Esophagus muscularis mucosa (tissue), 4 donors: ENCODE data around the gene CFAP57. TPM values are rescaled to one million over a fixed set of nuclear protein-coding genes. Genes with fewer than 3 reads are reported as not detected.
A peak's percentile ranks its signal among the peaks of the same experiment; 100 is the strongest.

Source experiments
- DNase-seq: peaks from one replicate; pipeline ENCODE4 v3.0.0-alpha.2; 2017; ENCODE audit errors: extremely low spot score
- H3K27ac ChIP-seq, 4 donors: fragments of 200-600 bp; sonication (generic); replicated peaks in 1 of 4; 1 replicate in 3 of 4; 2 replicates in 1 of 4; pipeline ENCODE4 v1.5.1; 2016 to 2019; ENCODE audit warnings: mild to moderate bottlenecking in 1 of 4
- H3K27me3 ChIP-seq, 4 donors: fragments of 200-600 bp; sonication (generic); one replicate each; pipeline versions ENCODE4 v1.5.1 to v1.6.0; 2016 to 2019
- H3K36me3 ChIP-seq, 4 donors: fragments of 200-600 bp; sonication (generic); one replicate each; pipeline ENCODE4 v1.5.1; 2016 to 2019
- H3K4me1 ChIP-seq, 4 donors: fragments of 200-600 bp; sonication (generic); one replicate each; pipeline ENCODE4 v1.5.1; 2016 to 2019
- H3K4me3 ChIP-seq, 4 donors: fragments of 200-600 bp; sonication (generic); 1 replicate in 2 of 4; 2 replicates in 2 of 4; pipeline ENCODE4 v1.5.1; 2016 to 2019; ENCODE audit warnings: mild to moderate bottlenecking in 4 of 4, moderate library complexity in 1 of 4
- H3K9me3 ChIP-seq, 4 donors: fragments of 200-600 bp; sonication (generic); 1 replicate in 3 of 4; 2 replicates in 1 of 4; pipeline ENCODE4 v1.5.1; 2016 to 2019
- EP300 ChIP-seq: sonication (generic); formaldehyde crosslinking; IDR thresholded peaks from one replicate; pipeline ENCODE4 v1.6.1; 2017; ENCODE audit warnings: antibody characterized with exemption
- POLR2A ChIP-seq: fragments of 450-650 bp; IDR thresholded peaks from one replicate; pipeline ENCODE4 v1.6.1; 2017; ENCODE audit warnings: antibody characterized with exemption, moderate library complexity, mild to moderate bottlenecking, low read depth
- POLR2AphosphoS5 ChIP-seq, 2 donors: sonication (generic); formaldehyde crosslinking; IDR thresholded peaks; one replicate each; pipeline ENCODE4 v1.6.1; 2017; ENCODE audit warnings: antibody characterized with exemption in 2 of 2
- WGBS: methylation state at CpG from one replicate; pipeline ENCODE4 v1.1.5; 2018; 5-methylcytosine and 5-hydroxymethylcytosine counted together
- intact Hi-C: fragments of 100-400 bp; cut with DNase I; formaldehyde crosslinking; loops from one replicate; pipeline ENCODE4 v1.15.1; 2023
- total RNA-seq, 4 donors: library from RNA; depleted of rRNA; stranded (reverse); fragments of >200 nt; gene quantifications; one replicate each; pipeline versions ENCODE4 v1.1.0 to v1.2.1, GENCODE V29; 2016
- TF ChIP-seq, protein P1 (sequence below), 3 experiments: fragments of 200-600 bp in 2 of 3; fragments of 450-650 bp in 1 of 3; sonication (generic) in 2 of 3; IDR thresholded peaks; one replicate each; pipeline ENCODE4 v1.5.1; 2017 to 2019; ENCODE audit warnings: antibody characterized with exemption in 3 of 3, mild to moderate bottlenecking in 2 of 3, moderate library complexity in 1 of 3

The CFAP57 gene
- total RNA-seq, 4 donors from 2014 or later = not detected

DNA sequence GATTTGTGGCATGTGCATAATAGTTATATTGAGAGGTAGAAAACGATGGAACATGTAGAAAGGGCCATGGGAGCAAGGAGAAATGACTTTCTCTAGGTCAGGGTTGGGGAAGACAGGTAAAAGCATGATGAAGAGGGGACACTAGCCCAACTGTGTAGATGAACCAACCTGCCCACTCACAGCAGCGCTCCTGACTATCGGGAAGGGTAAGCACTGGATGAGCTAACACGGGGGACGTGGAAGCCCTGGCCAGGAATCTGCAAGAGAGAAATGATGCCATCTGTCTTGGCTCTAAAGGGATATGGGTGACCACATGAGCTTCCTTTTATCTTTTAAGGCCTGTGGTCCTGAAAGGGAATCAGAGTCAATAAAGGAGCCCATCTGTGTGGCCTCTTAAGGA lies 61.5 kb downstream of the CFAP57 start:
- DNase-seq = no peak
- no peak overlapping the region for H3K4me3 ChIP-seq
- TF ChIP-seq POLR2AphosphoS5 (IDR thresholded peaks at IDR 0.05) (no peak), EP300 (no peak), POLR2A (no peak)
- TF ChIP-seq, protein P1, sequence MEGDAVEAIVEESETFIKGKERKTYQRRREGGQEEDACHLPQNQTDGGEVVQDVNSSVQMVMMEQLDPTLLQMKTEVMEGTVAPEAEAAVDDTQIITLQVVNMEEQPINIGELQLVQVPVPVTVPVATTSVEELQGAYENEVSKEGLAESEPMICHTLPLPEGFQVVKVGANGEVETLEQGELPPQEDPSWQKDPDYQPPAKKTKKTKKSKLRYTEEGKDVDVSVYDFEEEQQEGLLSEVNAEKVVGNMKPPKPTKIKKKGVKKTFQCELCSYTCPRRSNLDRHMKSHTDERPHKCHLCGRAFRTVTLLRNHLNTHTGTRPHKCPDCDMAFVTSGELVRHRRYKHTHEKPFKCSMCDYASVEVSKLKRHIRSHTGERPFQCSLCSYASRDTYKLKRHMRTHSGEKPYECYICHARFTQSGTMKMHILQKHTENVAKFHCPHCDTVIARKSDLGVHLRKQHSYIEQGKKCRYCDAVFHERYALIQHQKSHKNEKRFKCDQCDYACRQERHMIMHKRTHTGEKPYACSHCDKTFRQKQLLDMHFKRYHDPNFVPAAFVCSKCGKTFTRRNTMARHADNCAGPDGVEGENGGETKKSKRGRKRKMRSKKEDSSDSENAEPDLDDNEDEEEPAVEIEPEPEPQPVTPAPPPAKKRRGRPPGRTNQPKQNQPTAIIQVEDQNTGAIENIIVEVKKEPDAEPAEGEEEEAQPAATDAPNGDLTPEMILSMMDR (IDR thresholded peaks at IDR 0.05) = no peak
- peaks cover 10 to 28% (median 19%) of the 10 kb centered on the region in 4 donors for H3K4me1 ChIP-seq
- H3K27me3 ChIP-seq = no peaks in the 10 kb centered on the region
- intact Hi-C loops = loop anchor here (10.0 kb wide), 1 partner anchor 111 kb away; no protein-coding TSS in a partner anchor
- H3K9me3 ChIP-seq = no peaks in the 10 kb centered on the region
- WGBS = 90% methylated on average over 5 of the region's 5 CpGs
- H3K27ac ChIP-seq = no peak overlapping the region
- H3K36me3 ChIP-seq = no peaks in the 10 kb centered on the region

DNA sequence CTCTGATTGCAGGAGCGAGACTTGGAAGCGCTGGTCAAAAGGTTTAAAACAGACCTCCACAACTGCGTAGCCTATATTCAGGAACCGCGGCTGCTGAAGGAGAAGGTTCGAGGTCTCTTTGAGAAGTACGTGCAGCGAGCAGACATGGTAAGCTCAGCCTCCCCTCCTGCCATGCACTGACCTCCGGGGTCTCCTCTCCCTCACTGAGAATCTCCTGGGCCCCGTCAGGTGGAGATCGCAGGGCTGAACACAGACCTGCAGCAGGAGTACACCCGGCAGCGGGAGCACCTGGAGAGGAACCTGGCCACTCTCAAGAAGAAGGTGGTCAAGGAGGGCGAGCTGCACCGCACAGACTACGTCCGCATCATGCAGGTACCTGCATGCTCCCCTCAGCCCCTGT lies 62.1 kb downstream of the CFAP57 start:
- intact Hi-C loops = loop anchor here (10.0 kb wide), 1 partner anchor 111 kb away; no protein-coding TSS in a partner anchor
- TF ChIP-seq, protein P1 (IDR thresholded peaks at IDR 0.05) = no peak
- TF ChIP-seq EP300 (no peak), POLR2AphosphoS5 (IDR thresholded peaks at IDR 0.05) (no peak), POLR2A (no peak)
- Histone ChIP-seq H3K4me1 (peaks cover 11 to 31% (median 23%) of the 10 kb centered on the region in 4 donors), H3K9me3 (no peaks in the 10 kb centered on the region), H3K4me3 (no peak overlapping the region), H3K27ac (no peak overlapping the region), H3K36me3 (no peaks in the 10 kb centered on the region), H3K27me3 (no peaks in the 10 kb centered on the region)
- no peak for DNase-seq
- 88% methylated on average over 6 of the region's 17 CpGs for WGBS

DNA sequence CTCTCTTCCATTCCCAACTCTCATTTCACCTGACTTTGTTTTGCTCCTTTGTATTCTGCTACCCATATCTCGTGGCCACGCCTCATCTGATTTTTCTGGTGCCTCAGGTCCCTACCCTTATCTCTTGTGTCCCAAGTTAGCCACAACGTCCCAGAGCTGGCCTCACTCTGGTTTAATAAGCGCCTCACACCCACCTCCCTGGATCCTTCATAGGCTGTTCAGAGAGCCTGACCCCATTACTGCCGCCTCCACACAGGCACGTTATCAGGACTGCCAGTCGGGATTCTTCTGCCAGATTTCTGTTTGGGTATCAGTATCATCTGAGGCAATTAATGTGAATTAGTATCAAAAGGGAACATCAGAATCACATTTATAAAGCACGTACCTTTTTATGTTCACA lies 62.9 kb downstream of the CFAP57 start:
- no peak for DNase-seq
- Histone ChIP-seq H3K9me3 (no peaks in the 10 kb centered on the region), H3K4me3 (no peak overlapping the region), H3K27me3 (no peaks in the 10 kb centered on the region), H3K27ac (no peak overlapping the region), H3K4me1 (peaks cover 11 to 26% (median 23%) of the 10 kb centered on the region in 4 donors), H3K36me3 (no peaks in the 10 kb centered on the region)
- TF ChIP-seq POLR2AphosphoS5 (IDR thresholded peaks at IDR 0.05) (no peak), POLR2A (no peak), EP300 (no peak)
- TF ChIP-seq, protein P1 (IDR thresholded peaks at IDR 0.05) = no peak
- intact Hi-C loops = loop anchor here (10.0 kb wide), 1 partner anchor 110 kb away; no protein-coding TSS in a partner anchor
- 83% methylated on average over 8 of the region's 8 CpGs for WGBS

DNA sequence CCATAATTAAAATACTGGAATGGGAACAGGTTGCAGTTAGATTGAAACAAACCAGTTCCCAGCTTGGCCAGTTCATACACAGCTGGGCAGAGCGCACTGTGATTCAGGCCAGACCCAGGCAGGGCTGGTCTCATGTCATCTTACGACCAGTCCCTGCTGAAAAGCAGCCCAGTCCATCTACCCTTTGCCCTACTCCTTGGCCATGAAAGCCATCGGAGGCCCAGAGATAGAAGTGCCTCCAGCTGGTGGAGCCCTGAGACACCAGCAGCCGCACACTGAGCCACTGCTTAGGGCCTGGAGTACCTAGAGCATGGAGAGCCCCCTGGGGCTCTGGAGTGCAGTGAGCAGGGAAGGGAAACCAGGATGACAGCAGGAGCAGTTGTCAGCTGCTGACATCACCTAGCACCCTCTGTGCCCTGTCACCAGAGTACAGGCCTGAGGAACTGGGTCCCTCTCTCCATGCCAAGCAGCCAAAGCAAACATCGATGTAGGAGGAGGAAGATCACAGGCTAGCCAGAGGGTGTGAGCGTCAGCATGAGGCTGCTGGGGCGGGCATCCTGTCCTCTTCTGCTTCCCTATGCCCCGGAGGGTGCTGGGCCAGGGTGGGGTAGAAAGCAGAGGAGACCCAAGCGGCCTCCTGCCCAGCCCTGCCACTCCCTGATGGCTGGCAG lies 63.5 kb downstream of the CFAP57 start:
- no peaks in the 10 kb centered on the region for H3K36me3 ChIP-seq
- WGBS = 79% methylated on average over 2 of the region's 9 CpGs
- H3K27ac ChIP-seq = no peak overlapping the region
- peak; percentile 82 for DNase-seq
- TF ChIP-seq POLR2AphosphoS5 (IDR thresholded peaks at IDR 0.05) (no peak), EP300 (no peak), POLR2A (no peak)
- TF ChIP-seq, protein P1 (IDR thresholded peaks at IDR 0.05) = no peak
- H3K4me3 ChIP-seq = no peak overlapping the region
- no peaks in the 10 kb centered on the region for H3K27me3 ChIP-seq
- peaks cover 11 to 23% (median 19%) of the 10 kb centered on the region in 4 donors for H3K4me1 ChIP-seq
- intact Hi-C loops = loop anchor here (10.0 kb wide), 1 partner anchor 109 kb away; no protein-coding TSS in a partner anchor
- no peaks in the 10 kb centered on the region for H3K9me3 ChIP-seq
